H1 (cell line): Measurements from ENCODE around the gene ZNF804B. TPM values are rescaled to one million over a fixed set of nuclear protein-coding genes. Genes with fewer than 3 reads are reported as not detected.

Experiments
- CTCF ChIA-PET: fragments of 300-600 bp; sonication (Branson Sonifier 250); formaldehyde crosslinking; loops from one replicate; lab custom pipeline; 2021; ENCODE audit not compliant: partially characterized antibody; lab: Charles Lee
- POLR2A ChIA-PET: fragments of 300-600 bp; sonication (Branson Sonifier 250); formaldehyde crosslinking; loops from one replicate; lab custom pipeline; 2021; ENCODE audit warnings: inconsistent platforms; ENCODE audit not compliant: partially characterized antibody; lab: Charles Lee
- DNase-seq, 2 experiments: peaks; one replicate each; pipeline versions ENCODE4 v3.0.0 to v3.0.0-alpha.2; 2010 to 2022; ENCODE audit warnings: low spot score in 2 of 2, low read depth in 1 of 2, mixed read lengths in 1 of 2
- FAIRE-seq: peaks from 2 replicates; lab custom pipeline; 2011; peaks lifted over from hg19 to GRCh38; lab: Jason Lieb, UNC
- H2AFZ ChIP-seq: 2 replicates; pipeline ENCODE4 v1.8.1; 2012; ENCODE audit warnings: low read length, inconsistent platforms
- H2AK5ac ChIP-seq: 2 replicates; pipeline ENCODE4 v1.6.1; 2013; ENCODE audit warnings: low read depth, low read length
- H2BK120ac ChIP-seq: replicated peaks from 2 replicates; pipeline ENCODE3; 2013; ENCODE audit warnings: low read depth, low read length, inconsistent platforms
- H2BK12ac ChIP-seq: 2 replicates; pipeline ENCODE4 v1.6.1; 2013; ENCODE audit warnings: low read depth, low read length
- H2BK15ac ChIP-seq: 2 replicates; pipeline ENCODE4 v1.6.1; 2013; ENCODE audit warnings: low read length
- H2BK20ac ChIP-seq: 2 replicates; pipeline ENCODE4 v1.6.1; 2013; ENCODE audit warnings: low read length
- H2BK5ac ChIP-seq: 2 replicates; pipeline ENCODE4 v1.6.1; 2013; ENCODE audit warnings: low read depth, low read length
- H3K14ac ChIP-seq: 2 replicates; pipeline ENCODE4 v1.6.1; 2013; ENCODE audit warnings: inconsistent platforms; ENCODE audit not compliant: insufficient read length
- H3K18ac ChIP-seq: 2 replicates; pipeline ENCODE4 v1.6.1; 2013; ENCODE audit warnings: low read length; ENCODE audit errors: extremely low read depth
- H3K23ac ChIP-seq: 2 replicates; pipeline ENCODE4 v1.6.1; 2013; ENCODE audit warnings: inconsistent platforms; ENCODE audit not compliant: insufficient read length
- H3K23me2 ChIP-seq: 2 replicates; pipeline ENCODE4 v1.6.1; 2013; ENCODE audit warnings: low read depth, low read length
- H3K27ac ChIP-seq: 2 replicates; pipeline ENCODE4 v1.6.1; 2011; ENCODE audit warnings: low read depth, low read length, inconsistent platforms
- H3K27me3 ChIP-seq, 4 experiments: replicated peaks in 1 of 4; 1 replicate in 1 of 4; 2 replicates in 3 of 4; pipeline versions ENCODE4 v1.6.1 to v1.8.1; 2011 to 2013; ENCODE audit warnings: low read length in 3 of 4, mild to moderate bottlenecking in 3 of 4, inconsistent platforms in 2 of 4, mixed read lengths in 2 of 4, moderate library complexity in 1 of 4; ENCODE audit not compliant: control insufficient read depth in 3 of 4, insufficient read depth in 3 of 4; ENCODE audit errors: extremely low read depth in 1 of 4
- H3K36me3 ChIP-seq, 4 experiments: 2 replicates each; pipeline versions ENCODE4 v1.6.1 to v1.8.1; 2011 to 2013; ENCODE audit warnings: mild to moderate bottlenecking in 4 of 4, low read length in 3 of 4, moderate library complexity in 2 of 4, control low read depth in 1 of 4, inconsistent platforms in 1 of 4; ENCODE audit not compliant: insufficient read depth in 4 of 4, control insufficient read depth in 2 of 4
- H3K4ac ChIP-seq: replicated peaks from 2 replicates; pipeline ENCODE3; 2013; ENCODE audit warnings: low read length, low read depth, mixed read lengths, inconsistent platforms; ENCODE audit not compliant: insufficient read length
- H3K4me1 ChIP-seq, 4 experiments: replicated peaks in 1 of 4; 1 replicate in 1 of 4; 2 replicates in 3 of 4; pipeline versions ENCODE4 v1.6.1 to v1.8.1; 2011 to 2013; ENCODE audit warnings: low read length in 3 of 4, inconsistent platforms in 2 of 4, mixed read lengths in 1 of 4; ENCODE audit not compliant: insufficient read depth in 4 of 4, control insufficient read depth in 3 of 4
- H3K4me2 ChIP-seq, 2 experiments: 2 replicates each; pipeline versions ENCODE4 v1.6.1 to v1.8.1; 2011 to 2013; ENCODE audit warnings: low read depth in 2 of 2, low read length in 2 of 2, control low read depth in 1 of 2, inconsistent platforms in 1 of 2, mild to moderate bottlenecking in 1 of 2; ENCODE audit not compliant: insufficient read depth in 1 of 2
- H3K4me3 ChIP-seq, 4 experiments: fragments of 200-600, 300-600 bp in 1 of 4; sonication (generic), shearing (Covaris generic), sonication (Bioruptor Twin) in 1 of 4; 2 replicates each; pipeline versions ENCODE4 v1.5.1 to v1.8.1; 2011 to 2016; ENCODE audit warnings: low read length in 4 of 4, low read depth in 3 of 4, control low read depth in 2 of 4, inconsistent platforms in 2 of 4, mild to moderate bottlenecking in 2 of 4, mixed read lengths in 1 of 4, moderate library complexity in 1 of 4; ENCODE audit not compliant: insufficient read depth in 2 of 4; ENCODE audit errors: extremely low read depth in 1 of 4
- H3K56ac ChIP-seq: replicated peaks from 2 replicates; pipeline ENCODE3; 2013; ENCODE audit warnings: low read depth, mild to moderate bottlenecking, mixed read lengths, low read length, inconsistent platforms; ENCODE audit not compliant: insufficient read length
- H3K79me1 ChIP-seq: 2 replicates; pipeline ENCODE4 v1.6.1; 2013; ENCODE audit warnings: low read depth, low read length, control low read depth
- H3K79me2 ChIP-seq, 2 experiments: 2 replicates each; pipeline versions ENCODE4 v1.6.1 to v1.8.1; 2012 to 2013; ENCODE audit warnings: low read length in 2 of 2, mild to moderate bottlenecking in 2 of 2, inconsistent platforms in 1 of 2; ENCODE audit not compliant: insufficient read depth in 2 of 2, control insufficient read depth in 1 of 2
- H3K9ac ChIP-seq, 4 experiments: replicated peaks in 1 of 4; 1 replicate in 1 of 4; 2 replicates in 3 of 4; pipeline versions ENCODE4 v1.6.1 to v1.8.1; 2011 to 2013; ENCODE audit warnings: low read depth in 3 of 4, low read length in 3 of 4, control low read depth in 2 of 4, mild to moderate bottlenecking in 2 of 4, moderate library complexity in 2 of 4, inconsistent platforms in 1 of 4; ENCODE audit errors: extremely low read depth in 1 of 4
- H3K9me3 ChIP-seq, 2 experiments: 2 replicates each; pipeline versions ENCODE4 v1.6.1 to v1.8.1; 2012 to 2013; ENCODE audit warnings: mild to moderate bottlenecking in 2 of 2, moderate library complexity in 2 of 2, control low read depth in 1 of 2, inconsistent platforms in 1 of 2, low read depth in 1 of 2, low read length in 1 of 2, mixed read lengths in 1 of 2; ENCODE audit not compliant: insufficient read depth in 2 of 2
- H4K20me1 ChIP-seq, 2 experiments: replicated peaks in 1 of 2; 2 replicates each; pipeline versions ENCODE3 to v1.8.1; 2011 to 2013; ENCODE audit warnings: inconsistent platforms in 2 of 2, low read length in 2 of 2, mild to moderate bottlenecking in 1 of 2; ENCODE audit not compliant: insufficient read depth in 2 of 2, control insufficient read depth in 1 of 2
- H4K5ac ChIP-seq: 2 replicates; pipeline ENCODE4 v1.6.1; 2013; ENCODE audit warnings: low read length, low read depth, mixed read lengths, inconsistent platforms; ENCODE audit not compliant: insufficient read length
- H4K8ac ChIP-seq: 2 replicates; pipeline ENCODE4 v1.8.0; 2013; ENCODE audit warnings: mild to moderate bottlenecking, moderate library complexity, low read length, inconsistent platforms; ENCODE audit not compliant: insufficient read depth; ENCODE audit errors: extremely low read depth
- H4K91ac ChIP-seq: replicated peaks from 2 replicates; pipeline ENCODE3; 2013; ENCODE audit warnings: low read length, mixed read lengths, inconsistent platforms; ENCODE audit not compliant: insufficient read length
- BCL11A ChIP-seq, 2 experiments: IDR thresholded peaks; one replicate each; pipeline ENCODE4 v1.6.1; 2011; ENCODE audit warnings: low read depth in 2 of 2, low read length in 2 of 2, mild to moderate bottlenecking in 2 of 2
- FOSL1 ChIP-seq: IDR thresholded peaks from 2 replicates; pipeline ENCODE4 v1.6.1; 2011; ENCODE audit warnings: mild to moderate bottlenecking, low read depth, low read length, moderate library complexity; ENCODE audit not compliant: insufficient read depth
- KDM1A ChIP-seq: fragments of 200-600, 300-600 bp; sonication (generic); IDR thresholded peaks from 2 replicates; pipeline ENCODE4 v1.7.1; 2016; ENCODE audit warnings: mild to moderate bottlenecking, low read length, borderline replicate concordance
- MAFK ChIP-seq: IDR thresholded peaks from 2 replicates; pipeline ENCODE4 v1.6.1; 2012; ENCODE audit warnings: low read depth, mild to moderate bottlenecking, improper control_type of control experiment, low read length
- NANOG ChIP-seq: IDR thresholded peaks from 2 replicates; pipeline ENCODE4 v1.6.1; 2011; ENCODE audit warnings: low read length, low read depth, mild to moderate bottlenecking, inconsistent platforms; ENCODE audit not compliant: insufficient read depth, poor library complexity, severe bottlenecking
- PHF8 ChIP-seq: fragments of 200-600 bp; sonication (generic); conservative IDR thresholded peaks from 2 replicates; pipeline ENCODE4 v1.7.1; 2012; ENCODE audit warnings: low read depth, mild to moderate bottlenecking, inconsistent platforms, low read length, moderate library complexity
- POU5F1 ChIP-seq: IDR thresholded peaks from 2 replicates; pipeline ENCODE4 v1.6.1; 2011; ENCODE audit warnings: low read depth, mild to moderate bottlenecking, low read length, moderate library complexity
- RFX5 ChIP-seq: IDR thresholded peaks from 2 replicates; pipeline ENCODE4 v1.6.1; 2011; ENCODE audit warnings: low read depth, low read length, improper control_type of control experiment, borderline replicate concordance
- RNF2 ChIP-seq: fragments of 200-900, 300-1000 bp; sonication (generic); IDR thresholded peaks from 2 replicates; pipeline ENCODE4 v1.7.1; 2016; ENCODE audit warnings: borderline replicate concordance, low read depth, mild to moderate bottlenecking, antibody characterized with exemption, low read length; ENCODE audit not compliant: poor library complexity, severe bottlenecking; ENCODE audit errors: missing control alignments
- SIX5 ChIP-seq: IDR thresholded peaks from 2 replicates; pipeline ENCODE4 v1.6.1; 2011; ENCODE audit warnings: mild to moderate bottlenecking, low read depth, low read length
- SP1 ChIP-seq: IDR thresholded peaks from 2 replicates; pipeline ENCODE4 v1.6.1; 2011; ENCODE audit warnings: low read depth, low read length
- SUZ12 ChIP-seq: fragments of 200-600 bp; sonication (generic); IDR thresholded peaks from 2 replicates; pipeline ENCODE4 v1.6.1; 2012; ENCODE audit warnings: mild to moderate bottlenecking, inconsistent platforms, low read length, moderate library complexity, mixed read lengths
- TAF1 ChIP-seq: IDR thresholded peaks from 2 replicates; pipeline ENCODE4 v1.6.1; 2011; ENCODE audit warnings: mild to moderate bottlenecking, low read depth, low read length
- TAF7 ChIP-seq: optimal IDR thresholded peaks from 2 replicates; pipeline ENCODE3; 2011; ENCODE audit warnings: low read depth, mild to moderate bottlenecking, inconsistent platforms, low read length, moderate library complexity, borderline replicate concordance
- TBP ChIP-seq: IDR thresholded peaks from 2 replicates; pipeline ENCODE4 v1.6.1; 2011; ENCODE audit warnings: low read depth, low read length, improper control_type of control experiment
- TCF12 ChIP-seq: IDR thresholded peaks from 2 replicates; pipeline ENCODE4 v1.6.1; 2011; ENCODE audit warnings: low read depth, mild to moderate bottlenecking, low read length
- polyA plus RNA-seq, 7 experiments: library from polyadenylated mRNA; depleted of rRNA in 3 of 7; stranded (reverse) in 5 of 7; unstranded in 2 of 7; fragments of >200 nt in 5 of 7; fragments of 200-250 nt in 2 of 7; gene quantifications; 1 replicate in 5 of 7; 2 replicates in 1 of 7; 4 replicates in 1 of 7; pipeline versions ENCODE4 v1.2.1 to v1.2.3, GENCODE V29; 2011 to 2013; ENCODE audit warnings: missing spikeins in 2 of 7, mixed read lengths in 2 of 7
- total RNA-seq: library from RNA; stranded (reverse); fragmentation: NEBNext Ultra II Directional; extraction: Animal tissue kit (Norgen Biotek cat#: 25700); gene quantifications from 2 replicates; pipeline ENCODE4 v1.2.1, GENCODE V29; 2021

The ZNF804B gene
- total and polyA plus RNA-seq, 2 of the 8 experiments (the other 6 are each of a cell fraction or from before 2014, with no cell fraction given) = not detected

DNA sequence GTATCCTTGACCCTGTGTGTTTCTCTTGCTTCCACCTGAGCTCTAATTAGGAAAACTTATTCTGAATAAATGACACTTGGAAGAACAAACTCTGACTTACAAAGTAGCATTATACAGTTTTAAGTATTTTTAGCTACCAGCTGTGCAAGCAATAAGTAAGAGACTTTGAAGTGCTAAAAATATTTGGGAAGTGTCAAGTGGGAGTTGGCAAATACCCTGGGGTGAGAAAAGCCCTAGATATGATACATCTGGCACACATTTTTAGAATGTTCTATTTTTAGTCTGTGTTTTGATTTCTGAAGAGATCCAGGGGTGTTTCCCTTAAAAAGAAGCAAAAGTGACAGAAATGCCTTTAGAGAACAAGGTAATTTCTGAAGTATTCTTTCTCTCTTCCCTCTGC is 168.8 kb downstream of the ZNF804B start:
- H3K79me1 ChIP-seq = no peaks in the 10 kb centered on the region
- no peak overlapping the region for H2BK12ac ChIP-seq
- H3K27ac ChIP-seq = no peak overlapping the region
- H3K4me2 ChIP-seq = no peak overlapping the region
- no peak overlapping the region for H2BK15ac ChIP-seq
- no peak overlapping the region for H4K5ac ChIP-seq
- no peak for DNase-seq
- no peak overlapping the region for H2BK5ac ChIP-seq
- H3K9me3 ChIP-seq = no peaks in the 10 kb centered on the region
- H2BK20ac ChIP-seq = no peak overlapping the region
- CTCF ChIA-PET = no interaction called here
- H4K91ac ChIP-seq = no peak overlapping the region
- H4K8ac ChIP-seq = no peak overlapping the region
- H3K4me3 ChIP-seq = no peak overlapping the region
- no peaks in the 10 kb centered on the region for H3K36me3 ChIP-seq
- H3K23ac ChIP-seq = no peak overlapping the region
- no peak overlapping the region for H2AK5ac ChIP-seq
- POLR2A ChIA-PET = no interaction called here
- no peak overlapping the region for H2BK120ac ChIP-seq
- no peak overlapping the region for H3K56ac ChIP-seq
- H4K20me1 ChIP-seq = no peaks in the 10 kb centered on the region
- no peak overlapping the region for H3K18ac ChIP-seq
- no peaks in the 10 kb centered on the region for H3K79me2 ChIP-seq
- H3K4ac ChIP-seq = no peak overlapping the region
- H2AFZ ChIP-seq = no peak overlapping the region
- no peak for FAIRE-seq
- H3K14ac ChIP-seq = no peak overlapping the region
- H3K4me1 ChIP-seq = no peaks in the 10 kb centered on the region
- no peak overlapping the region for H3K9ac ChIP-seq
- H3K23me2 ChIP-seq = no peaks in the 10 kb centered on the region
- H3K27me3 ChIP-seq = no peaks in the 10 kb centered on the region
- TF ChIP-seq TAF1 = no peak
- TF ChIP-seq TAF7 = no peak
- TF ChIP-seq MAFK = no peak
- no peak for TF ChIP-seq POU5F1
- TF ChIP-seq RNF2 = no peak
- TF ChIP-seq TBP = no peak
- no peak for TF ChIP-seq SP1
- no peak for TF ChIP-seq KDM1A
- no peak for TF ChIP-seq SUZ12
- TF ChIP-seq TCF12 = no peak
- TF ChIP-seq NANOG = no peak
- no peak for TF ChIP-seq PHF8
- no peak for TF ChIP-seq SIX5
- no peak for TF ChIP-seq RFX5
- no peak for TF ChIP-seq FOSL1
- no peak for TF ChIP-seq BCL11A (IDR thresholded peaks at IDR 0.05; ENCODE audit: low read depth in 2 of 2, low read length in 2 of 2)
